ENCODE measurements around the gene ALG14.
"Not testable (repeated sequence)": the region's sequence is repeated elsewhere in the genome, so short reads cannot be mapped to it uniquely, and the experiment has no call there.

The ALG14 gene

DNA sequence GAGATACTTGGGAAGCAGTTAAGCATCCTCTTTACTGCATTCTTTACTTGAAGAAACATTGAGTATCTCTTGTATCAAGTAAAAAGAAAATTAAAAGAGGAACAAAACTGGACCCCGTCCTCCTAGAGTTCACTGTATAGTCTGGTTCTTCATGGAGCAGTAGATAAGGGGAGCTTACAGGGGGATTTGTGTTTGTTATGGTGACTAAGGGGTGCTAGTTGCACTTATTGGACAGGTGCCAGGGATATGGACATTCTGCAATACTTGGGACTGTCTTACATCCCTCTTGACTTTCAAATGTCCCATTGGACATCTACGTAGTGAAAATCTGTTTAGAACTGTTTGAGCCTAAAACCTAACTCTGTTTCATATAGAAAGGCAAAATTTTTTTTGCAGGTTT lies 67.2 kb downstream of the ALG14 start:
- no peak for DNase-seq

- no peak for DNase-seq
These were observed 68.7 kb downstream of the ALG14 start for GRCh38 chr1:95004013-95004412.

DNA sequence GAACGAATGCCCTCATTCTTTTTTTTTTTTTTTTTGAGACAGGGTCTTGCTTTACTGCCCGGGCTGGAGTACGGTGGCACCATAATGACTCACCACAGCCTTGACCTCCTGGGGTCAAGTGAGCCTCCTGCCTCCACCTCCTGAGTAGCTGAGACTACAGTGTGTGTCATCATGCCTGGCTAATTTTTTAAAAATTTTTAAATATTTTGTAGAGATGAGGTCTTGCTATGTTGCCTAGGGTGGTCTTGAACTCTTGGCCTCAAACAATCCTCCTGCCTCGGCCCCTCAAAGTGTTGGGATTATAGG lies 69.4 kb downstream of the ALG14 start:
- DNase-seq: no peak

- no peak for DNase-seq
These were observed 70.0 kb downstream of the ALG14 start for GRCh38 chr1:95002540-95003432.

DNA sequence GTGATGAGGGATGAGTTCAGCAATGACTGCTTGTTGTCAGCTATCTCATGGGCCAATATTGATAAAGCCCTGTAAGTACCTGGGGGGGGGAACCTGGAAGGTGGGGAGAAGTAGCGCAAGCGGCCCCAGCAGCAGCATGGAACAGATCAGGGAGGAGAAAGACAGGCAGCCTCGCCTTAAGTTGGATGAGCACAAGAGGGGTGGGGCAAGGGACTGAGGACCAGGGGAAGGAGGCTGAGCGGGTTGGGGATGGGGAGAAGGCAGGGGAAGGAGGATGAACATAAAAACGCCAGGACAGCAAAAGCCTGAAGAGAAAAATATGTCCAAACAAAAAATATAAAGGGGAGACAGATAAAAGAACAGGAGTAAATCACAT lies 70.6 kb downstream of the ALG14 start:
- DNase-seq: no peak

DNA sequence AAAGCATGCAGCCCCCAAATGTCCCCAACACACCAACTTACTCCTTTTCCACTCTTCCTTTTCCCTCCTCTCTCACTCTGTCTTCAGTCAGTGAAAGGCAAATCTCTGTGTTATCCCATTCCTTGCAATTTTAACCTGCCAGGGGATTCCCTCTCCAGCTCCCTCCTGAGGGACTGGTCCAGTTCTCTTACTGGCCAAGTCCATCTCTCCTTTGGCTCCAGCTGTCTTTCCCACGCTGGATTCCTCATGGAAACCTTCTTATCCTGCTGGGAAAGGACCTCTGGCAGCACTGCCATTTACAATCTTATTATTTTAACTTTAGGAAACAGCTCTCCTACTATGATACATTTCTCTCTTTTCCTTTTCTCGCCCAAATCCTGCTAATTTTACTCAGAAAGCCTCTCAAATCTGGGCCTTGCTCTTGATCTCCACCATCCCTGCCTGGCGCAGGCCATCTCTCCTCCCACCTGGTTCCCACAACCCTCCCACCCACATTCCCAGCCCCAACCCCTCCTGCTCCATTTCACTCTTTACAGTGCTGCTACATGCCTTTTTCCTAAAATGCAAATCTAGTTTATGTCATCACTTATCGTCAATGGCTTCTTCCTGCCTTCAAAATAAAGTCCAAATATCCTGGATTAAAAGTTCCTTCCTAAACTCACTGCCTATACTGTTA lies 73.2 kb downstream of the ALG14 start:
- DNase-seq: no peak

DNA sequence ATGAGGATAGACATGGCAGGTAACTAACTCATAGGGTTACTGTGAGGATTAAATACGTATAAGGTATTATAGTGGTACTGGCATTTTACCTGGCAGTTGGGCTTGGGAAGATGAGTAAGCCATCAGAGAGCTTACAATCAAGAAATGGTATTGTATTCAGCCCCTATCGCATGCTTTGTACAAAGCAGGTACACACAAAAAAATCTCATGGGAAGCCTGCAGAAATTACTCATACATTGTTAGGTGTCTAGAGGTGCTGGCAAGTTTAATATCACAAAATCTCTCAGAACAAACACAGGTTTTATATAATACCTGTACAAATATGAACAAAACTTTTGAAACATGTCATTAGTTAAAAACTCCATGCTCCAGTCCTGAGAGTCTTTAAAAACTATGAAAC lies 74.0 kb downstream of the ALG14 start:
- no peak for DNase-seq

DNA sequence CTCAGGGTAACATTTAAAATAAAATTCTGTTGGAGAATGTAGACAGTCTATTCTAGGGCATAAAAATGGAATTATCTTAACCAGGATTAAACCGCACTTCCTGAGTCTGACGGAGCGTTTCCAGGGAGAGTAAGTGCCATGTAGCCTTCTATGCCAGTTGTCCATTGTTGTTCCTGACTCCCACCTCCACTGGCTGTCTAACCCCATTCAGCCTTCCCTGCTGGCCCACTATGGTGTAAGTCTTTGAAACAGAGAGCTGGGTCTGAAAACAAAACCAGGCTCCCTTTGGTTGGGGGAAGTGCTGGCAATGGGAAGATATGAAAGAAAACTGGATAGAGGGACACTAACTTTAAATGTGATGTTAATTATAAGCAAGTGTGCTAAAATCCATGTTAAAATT lies 74.6 kb downstream of the ALG14 start:
- no peak for DNase-seq

- not testable (repeated sequence) for DNase-seq
These were observed 77.2 kb downstream of the ALG14 start for GRCh38 chr1:94995536-94995935.

GRCh38 chr1:94994805-94995204 lies 77.9 kb downstream of the ALG14 start:
- DNase-seq: no peak

DNA sequence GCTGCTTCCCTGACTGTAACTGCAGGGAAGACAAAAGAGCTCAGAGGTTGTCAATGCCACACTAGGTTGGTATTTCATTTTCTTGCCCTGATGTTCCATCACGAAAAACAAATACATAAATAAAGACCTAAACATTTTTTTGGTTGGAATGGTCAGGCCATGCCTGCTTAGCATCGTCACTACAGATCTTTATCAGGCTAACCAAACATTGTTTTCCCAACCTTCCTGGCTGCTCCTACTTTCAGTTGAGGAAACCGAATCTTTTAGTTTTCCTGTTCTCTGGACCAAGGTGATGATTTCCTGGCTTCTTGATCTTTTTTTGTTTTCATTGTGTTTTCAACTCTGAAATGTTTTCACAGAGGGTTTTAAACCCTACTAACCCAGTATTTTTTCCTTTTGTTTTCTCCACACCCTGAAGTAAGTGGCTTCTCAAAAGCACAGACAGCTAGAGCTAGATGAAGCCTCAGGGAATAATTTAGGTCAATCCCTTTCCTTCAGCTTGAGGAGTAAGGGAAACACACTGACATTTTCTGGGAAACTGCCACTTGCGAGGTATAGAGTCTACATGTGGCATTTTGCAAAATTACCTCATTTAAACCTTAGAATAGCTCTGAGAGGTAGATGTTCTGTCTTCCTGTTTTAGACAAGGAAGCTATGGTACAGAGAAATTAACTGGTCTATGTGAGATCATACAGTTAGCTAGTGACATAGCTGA lies 78.7 kb downstream of the ALG14 start:
- no peak for DNase-seq

DNA sequence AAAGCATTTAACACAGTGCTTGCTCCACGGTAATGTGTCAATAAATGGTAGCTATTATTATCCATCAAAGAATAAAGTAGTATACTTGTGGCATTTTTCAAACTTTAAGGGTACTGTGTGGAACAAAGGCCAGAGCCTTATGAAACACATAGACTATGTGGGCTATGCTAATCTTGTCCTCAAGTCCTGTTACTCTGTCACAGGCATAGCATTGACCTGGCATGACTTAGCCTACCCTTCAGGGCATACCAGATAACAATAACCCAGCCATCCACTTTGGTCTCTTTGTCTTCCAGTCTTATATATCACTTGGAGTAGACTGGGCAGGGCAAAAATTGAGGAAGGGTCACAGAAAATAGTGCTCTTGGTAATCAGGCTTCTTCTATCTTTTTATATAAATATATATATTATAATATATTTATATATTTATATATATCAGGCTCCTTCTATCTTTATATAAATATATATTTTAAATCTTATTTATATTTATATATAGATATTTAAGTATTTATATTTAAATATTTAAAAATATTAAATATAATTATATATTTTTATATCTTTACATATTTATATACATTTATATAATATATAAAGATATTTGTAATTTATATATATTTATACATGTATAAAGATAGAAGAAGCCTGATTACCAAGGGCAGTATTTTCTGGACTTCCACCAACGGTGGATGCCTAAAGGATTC lies 79.7 kb downstream of the ALG14 start:
- DNase-seq: no peak

DNA sequence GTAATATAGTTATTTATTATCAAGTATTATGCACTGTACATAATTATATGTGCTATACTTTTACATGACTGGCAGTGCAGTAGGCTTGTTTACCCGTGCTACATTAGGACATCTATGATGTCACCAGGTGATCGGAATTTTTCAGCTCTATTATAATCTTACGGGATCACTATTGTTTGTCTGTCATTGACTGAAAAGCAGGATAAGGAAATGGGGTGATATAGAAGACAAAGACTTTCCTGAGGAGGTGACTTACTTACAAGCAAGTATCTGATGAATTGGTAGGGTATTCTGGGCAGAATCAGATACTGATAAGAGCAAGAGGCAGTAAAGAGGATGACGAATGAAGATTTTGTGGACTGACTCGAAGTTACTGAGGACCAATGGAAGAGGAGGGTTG lies 80.6 kb downstream of the ALG14 start:
- no peak for DNase-seq

GRCh38 chr1:94989911-94990473 lies 82.8 kb downstream of the ALG14 start:
- DNase-seq: no peak

DNA sequence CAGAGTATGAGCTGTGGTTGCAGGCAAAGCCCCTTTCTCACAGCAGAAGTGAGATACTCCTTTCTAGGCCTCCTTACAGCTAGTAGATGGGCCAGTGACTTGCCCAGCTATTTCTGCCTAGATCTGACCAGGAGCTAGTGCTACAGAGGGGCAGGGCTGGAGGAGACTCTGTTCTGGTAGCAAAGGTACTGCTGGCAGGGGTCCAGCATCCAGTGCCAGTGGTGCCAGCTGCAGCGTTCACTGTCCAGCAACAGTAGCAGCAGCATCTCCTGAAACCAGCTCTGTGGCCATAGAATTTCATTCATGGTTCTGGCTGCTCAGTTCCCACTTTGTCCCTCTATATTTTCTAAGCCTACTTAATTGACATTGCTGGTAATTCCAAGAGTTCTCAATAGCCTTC lies 83.4 kb downstream of the ALG14 start:
- no peak for DNase-seq

DNA sequence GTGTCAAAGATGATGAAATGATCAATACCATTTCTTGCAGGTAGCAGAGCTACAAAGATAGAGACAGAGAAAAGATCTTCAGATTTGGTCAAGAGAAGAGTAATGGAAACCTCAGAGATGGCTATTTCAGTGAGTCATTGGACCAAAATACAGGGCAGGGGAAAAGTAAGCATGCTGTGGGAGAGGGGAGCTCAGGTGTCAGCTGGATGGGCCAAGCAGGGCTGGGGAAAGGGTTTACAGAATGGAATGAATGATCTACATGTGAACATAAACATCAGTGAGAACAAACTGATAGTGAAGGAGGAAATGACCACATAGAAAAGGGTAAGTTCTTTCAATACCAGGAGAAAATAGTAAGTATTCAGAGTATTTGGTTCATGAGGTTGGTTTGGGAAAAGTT lies 84.4 kb downstream of the ALG14 start:
- DNase-seq: no peak

DNA sequence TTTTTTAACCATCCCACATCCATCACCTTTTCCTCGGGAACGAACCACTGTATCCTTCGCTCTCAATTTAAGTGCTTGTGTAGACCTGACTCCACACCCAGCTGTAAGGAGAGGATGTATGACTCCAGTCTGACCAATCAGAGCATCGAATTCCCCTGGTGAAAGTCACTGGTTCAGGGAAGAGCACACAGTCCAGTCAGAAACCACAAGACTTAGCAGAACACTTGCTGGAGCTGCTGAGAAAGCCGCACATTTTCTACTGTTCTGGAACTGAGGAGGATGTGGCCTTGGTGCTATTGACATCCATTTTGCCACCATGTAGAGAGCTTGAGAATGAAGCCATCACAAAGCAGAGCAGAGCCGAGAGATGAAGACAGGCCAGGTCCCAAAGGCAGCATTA lies 86.0 kb downstream of the ALG14 start:
- no peak for DNase-seq

GRCh38 chr1:94983171-94983739 lies 89.5 kb downstream of the ALG14 start:
- DNase-seq: no peak

GRCh38 chr1:94982398-94982797 lies 90.4 kb downstream of the ALG14 start:
- no peak for DNase-seq

DNA sequence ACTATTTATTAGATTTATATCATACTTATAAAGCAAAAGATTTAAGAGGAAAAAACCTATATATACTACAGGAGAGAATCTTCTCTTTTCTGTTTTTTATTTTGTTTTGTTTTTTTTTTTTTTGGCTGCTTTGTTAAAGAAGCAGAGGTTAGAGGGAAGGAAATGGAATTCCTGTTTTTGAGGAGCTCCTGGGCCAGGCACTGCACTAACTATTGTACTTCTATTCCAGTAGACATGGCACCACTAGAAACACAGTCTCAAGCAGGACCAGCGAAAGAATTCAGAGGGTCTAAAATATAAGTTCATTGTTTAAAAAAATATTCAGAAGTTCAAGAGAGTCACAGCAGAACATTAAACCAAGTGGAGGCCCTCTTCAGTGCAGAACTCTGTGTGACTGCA lies 91.2 kb downstream of the ALG14 start:
- no peak for DNase-seq

- DNase-seq: no peak
These were observed 91.9 kb downstream of the ALG14 start for GRCh38 chr1:94980582-94981574.

All from CD4-positive, alpha-beta T cell treated with Interleukin-4 for 1 hour (primary cell).